Fibroblast of lung (primary cell): Measurements from ENCODE around the gene SRD5A1. TPM values are rescaled to one million over a fixed set of nuclear protein-coding genes. Genes with fewer than 3 reads are reported as not detected.

ENCODE experiments used
- DNase-seq, 2 donors: peaks; one replicate each; pipeline versions ENCODE4 v3.0.0 to v3.0.0-alpha.2; 2010; ENCODE audit warnings: low read depth in 2 of 2
- H2AFZ ChIP-seq: 2 replicates; pipeline ENCODE4 v1.5.1; 2012; ENCODE audit warnings: low read length, control low read depth, inconsistent platforms
- H3K27ac ChIP-seq: 2 replicates; pipeline ENCODE4 v1.5.1; 2011; ENCODE audit warnings: low read length, control low read depth; ENCODE audit not compliant: insufficient read depth
- H3K27me3 ChIP-seq: 2 replicates; pipeline ENCODE4 v1.5.1; 2011; ENCODE audit warnings: mild to moderate bottlenecking, low read length; ENCODE audit not compliant: control insufficient read depth, insufficient read depth
- H3K36me3 ChIP-seq: 2 replicates; pipeline ENCODE4 v1.5.1; 2011; ENCODE audit warnings: low read length; ENCODE audit not compliant: control insufficient read depth, insufficient read depth
- H3K4me1 ChIP-seq: 2 replicates; pipeline ENCODE4 v1.5.1; 2011; ENCODE audit warnings: low read length; ENCODE audit not compliant: control insufficient read depth, insufficient read depth; ENCODE audit errors: extremely low read depth
- H3K4me2 ChIP-seq: 2 replicates; pipeline ENCODE4 v1.5.1; 2011; ENCODE audit warnings: low read length, control low read depth; ENCODE audit not compliant: insufficient read depth; ENCODE audit errors: extremely low read depth
- H3K4me3 ChIP-seq, 4 experiments: fragments of 200-600 bp in 1 of 4; sonication (generic) in 1 of 4; replicated peaks in 1 of 4; 2 replicates each; pipeline ENCODE4 v1.5.1; 2011 to 2016; ENCODE audit warnings: low read length in 4 of 4, low read depth in 3 of 4, mild to moderate bottlenecking in 3 of 4, control low read depth in 2 of 4, inconsistent platforms in 1 of 4, mixed read lengths in 1 of 4; ENCODE audit not compliant: insufficient read depth in 1 of 4; ENCODE audit errors: control extremely low read depth in 1 of 4
- H3K79me2 ChIP-seq: 2 replicates; pipeline ENCODE4 v1.5.1; 2012; ENCODE audit warnings: mild to moderate bottlenecking, low read length, inconsistent platforms; ENCODE audit not compliant: control insufficient read depth, insufficient read depth
- H3K9ac ChIP-seq: 2 replicates; pipeline ENCODE4 v1.5.1; 2011; ENCODE audit warnings: mild to moderate bottlenecking, low read length, control low read depth; ENCODE audit not compliant: insufficient read depth
- H3K9me3 ChIP-seq: 2 replicates; pipeline ENCODE4 v1.5.1; 2012; ENCODE audit warnings: low read depth, low read length; ENCODE audit not compliant: control insufficient read depth, insufficient read depth
- H4K20me1 ChIP-seq: 2 replicates; pipeline ENCODE4 v1.5.1; 2011; ENCODE audit warnings: low read length; ENCODE audit not compliant: control insufficient read depth, insufficient read depth; ENCODE audit errors: extremely low read depth
- EZH2 ChIP-seq: IDR thresholded peaks from 2 replicates; pipeline ENCODE4 v1.5.1; 2012; ENCODE audit warnings: low read length, control low read depth, mild to moderate bottlenecking; ENCODE audit errors: missing control alignments
- polyA plus RNA-seq, 2 donors: library from polyadenylated mRNA; depleted of rRNA in 1 of 2; stranded (reverse) in 1 of 2; unstranded in 1 of 2; fragments of >200 nt; gene quantifications; 2 replicates each; pipeline ENCODE4 v1.2.1, GENCODE V29; 2011 to 2012; ENCODE audit warnings: missing spikeins in 1 of 2
- total RNA-seq: library from RNA; depleted of rRNA; stranded (reverse); fragments of >200 nt; gene quantifications from 2 replicates; pipeline ENCODE4 v1.2.1, GENCODE V29; 2014
- TF ChIP-seq, protein P1 (sequence below), 2 donors: IDR thresholded peaks in 1 of 2; conservative IDR thresholded peaks in 1 of 2; 1 replicate in 1 of 2; 2 replicates in 1 of 2; pipeline ENCODE4 v1.5.1; 2011 to 2012; ENCODE audit warnings: low read length in 2 of 2, control low read depth in 1 of 2, inconsistent platforms in 1 of 2, low read depth in 1 of 2, mild to moderate bottlenecking in 1 of 2

Gene SRD5A1
- total and polyA plus RNA-seq, 2 donors (not counting 1 experiment from before 2014, with no cell fraction given) = 12.1 to 20.6 TPM

- H3K9ac ChIP-seq = no peak overlapping the region
- peak overlapping the region; percentile 98 for H3K4me2 ChIP-seq
- no peaks in the 10 kb centered on the region for H3K9me3 ChIP-seq
- no peaks in the 10 kb centered on the region for H3K27me3 ChIP-seq
- H4K20me1 ChIP-seq = peaks cover 6% of the 10 kb centered on the region
- H3K27ac ChIP-seq = no peak overlapping the region
- H3K4me1 ChIP-seq = peaks cover 15% of the 10 kb centered on the region
- TF ChIP-seq, protein P1, sequence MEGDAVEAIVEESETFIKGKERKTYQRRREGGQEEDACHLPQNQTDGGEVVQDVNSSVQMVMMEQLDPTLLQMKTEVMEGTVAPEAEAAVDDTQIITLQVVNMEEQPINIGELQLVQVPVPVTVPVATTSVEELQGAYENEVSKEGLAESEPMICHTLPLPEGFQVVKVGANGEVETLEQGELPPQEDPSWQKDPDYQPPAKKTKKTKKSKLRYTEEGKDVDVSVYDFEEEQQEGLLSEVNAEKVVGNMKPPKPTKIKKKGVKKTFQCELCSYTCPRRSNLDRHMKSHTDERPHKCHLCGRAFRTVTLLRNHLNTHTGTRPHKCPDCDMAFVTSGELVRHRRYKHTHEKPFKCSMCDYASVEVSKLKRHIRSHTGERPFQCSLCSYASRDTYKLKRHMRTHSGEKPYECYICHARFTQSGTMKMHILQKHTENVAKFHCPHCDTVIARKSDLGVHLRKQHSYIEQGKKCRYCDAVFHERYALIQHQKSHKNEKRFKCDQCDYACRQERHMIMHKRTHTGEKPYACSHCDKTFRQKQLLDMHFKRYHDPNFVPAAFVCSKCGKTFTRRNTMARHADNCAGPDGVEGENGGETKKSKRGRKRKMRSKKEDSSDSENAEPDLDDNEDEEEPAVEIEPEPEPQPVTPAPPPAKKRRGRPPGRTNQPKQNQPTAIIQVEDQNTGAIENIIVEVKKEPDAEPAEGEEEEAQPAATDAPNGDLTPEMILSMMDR (conservative IDR thresholded peaks at IDR 0.05 in 1 of 2, IDR thresholded peaks at IDR 0.05 in 1 of 2; ENCODE audit: low read depth in 1 of 2, low read length in 2 of 2) = no peak
- TF ChIP-seq EZH2 = no peak
- peaks cover 68% of the 10 kb centered on the region for H3K79me2 ChIP-seq
- peaks cover 2% of the 10 kb centered on the region for H3K36me3 ChIP-seq
- H2AFZ ChIP-seq = no peak overlapping the region
- H3K4me3 ChIP-seq = peak overlapping the region; percentile 68 to 87 (median 84)
- no peak for DNase-seq
Observed at GRCh38 chr5:6715758-6716628, 82.8 kb downstream of the SRD5A1 start.

GRCh38 chr5:6716629-6717149, 83.4 kb downstream of the SRD5A1 start:
- Histone ChIP-seq H3K4me2 (peak overlapping the region; percentile 98), H3K9ac (no peak overlapping the region), H3K9me3 (no peaks in the 10 kb centered on the region), H4K20me1 (peaks cover 6% of the 10 kb centered on the region), H3K27ac (no peak overlapping the region), H3K27me3 (no peaks in the 10 kb centered on the region), H2AFZ (no peak overlapping the region), H3K4me1 (peaks cover 19% of the 10 kb centered on the region), H3K36me3 (peaks cover 2% of the 10 kb centered on the region), H3K4me3 (peak overlapping the region in 3 of 4 experiments; percentile 68 to 86 (median 82)), H3K79me2 (peaks cover 75% of the 10 kb centered on the region)
- TF ChIP-seq EZH2 = no peak
- TF ChIP-seq, protein P1 (conservative IDR thresholded peaks at IDR 0.05 in 1 of 2, IDR thresholded peaks at IDR 0.05 in 1 of 2; ENCODE audit: low read depth in 1 of 2, low read length in 2 of 2) = no peak
- no peak for DNase-seq

- H4K20me1 ChIP-seq = peaks cover 6% of the 10 kb centered on the region
- peak overlapping the region; percentile 98 for H3K4me2 ChIP-seq
- DNase-seq = no peak
- H3K9ac ChIP-seq = no peak overlapping the region
- H3K36me3 ChIP-seq = peaks cover 2% of the 10 kb centered on the region
- H2AFZ ChIP-seq = no peak overlapping the region
- H3K79me2 ChIP-seq = peaks cover 80% of the 10 kb centered on the region
- H3K4me1 ChIP-seq = peaks cover 21% of the 10 kb centered on the region
- no peak overlapping the region for H3K27ac ChIP-seq
- no peaks in the 10 kb centered on the region for H3K9me3 ChIP-seq
- H3K27me3 ChIP-seq = no peaks in the 10 kb centered on the region
- TF ChIP-seq, protein P1 (conservative IDR thresholded peaks at IDR 0.05 in 1 of 2, IDR thresholded peaks at IDR 0.05 in 1 of 2; ENCODE audit: low read depth in 1 of 2, low read length in 2 of 2) = no peak
- no peak for TF ChIP-seq EZH2
- no peak overlapping the region for H3K4me3 ChIP-seq
Observed at GRCh38 chr5:6717247-6717646, 84.0 kb downstream of the SRD5A1 start.
